Stomach smooth muscle (tissue), 2 donors: Measurements from ENCODE around the gene TCEAL5.
"Not testable (repeated sequence)": the region's sequence is repeated elsewhere in the genome, so short reads cannot be mapped to it uniquely, and the experiment has no call there.

ENCODE experiments used
- H3K27ac ChIP-seq: one replicate; pipeline ENCODE4 v1.7.0; 2013; ENCODE audit warnings: mild to moderate bottlenecking, low read length, inconsistent platforms
- H3K27me3 ChIP-seq, 2 donors: one replicate each; pipeline ENCODE4 v1.7.0; 2013; ENCODE audit warnings: low read length in 2 of 2; ENCODE audit not compliant: insufficient read depth in 2 of 2, control insufficient read depth in 1 of 2
- H3K36me3 ChIP-seq, 2 donors: one replicate each; pipeline ENCODE4 v1.7.0; 2013; ENCODE audit warnings: low read length in 2 of 2; ENCODE audit not compliant: control insufficient read depth in 2 of 2, insufficient read depth in 2 of 2
- H3K4me1 ChIP-seq: one replicate; pipeline ENCODE4 v1.7.0; 2013; ENCODE audit warnings: low read length; ENCODE audit not compliant: control insufficient read depth, insufficient read depth
- H3K4me3 ChIP-seq, 2 donors: one replicate each; pipeline ENCODE4 v1.7.0; 2013; ENCODE audit warnings: low read length in 2 of 2
- H3K9ac ChIP-seq, 2 donors: one replicate each; pipeline ENCODE4 v1.7.0; 2013; ENCODE audit warnings: low read length in 2 of 2, mild to moderate bottlenecking in 1 of 2
- H3K9me3 ChIP-seq, 2 donors: one replicate each; pipeline ENCODE4 v1.7.0; 2013; ENCODE audit warnings: low read length in 2 of 2; ENCODE audit not compliant: control insufficient read depth in 2 of 2
- donor health status: healthy.
- donor health status: Pancreatic carcinoma.

TCEAL5 gene

DNA sequence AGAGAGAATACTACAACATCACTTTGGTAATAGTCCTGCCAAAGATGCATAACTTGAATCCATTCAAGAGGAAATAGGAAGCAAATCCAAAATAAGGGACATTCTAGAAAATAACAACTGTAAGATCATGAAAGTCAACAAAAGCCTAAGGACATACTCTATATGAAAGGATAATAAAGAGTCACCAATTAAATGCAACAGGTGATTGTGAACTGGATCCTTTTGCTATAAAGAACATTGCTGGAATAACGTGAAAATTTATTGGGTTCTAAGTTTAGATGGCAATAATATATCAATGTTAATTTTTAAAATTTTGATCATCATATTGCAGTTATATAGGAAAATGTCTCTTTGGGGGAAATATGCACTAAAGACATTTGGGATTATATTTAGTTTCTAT lies 41.7 kb downstream of the TCEAL5 start:
- H3K27me3 ChIP-seq = peaks cover 0 to 3% of the 10 kb centered on the region in 2 donors
- no peak overlapping the region for H3K4me3 ChIP-seq
- no peaks in the 10 kb centered on the region for H3K4me1 ChIP-seq
- H3K36me3 ChIP-seq = no peaks in the 10 kb centered on the region
- H3K9me3 ChIP-seq = no peaks in the 10 kb centered on the region
- no peak overlapping the region for H3K27ac ChIP-seq
- no peak overlapping the region for H3K9ac ChIP-seq

DNA sequence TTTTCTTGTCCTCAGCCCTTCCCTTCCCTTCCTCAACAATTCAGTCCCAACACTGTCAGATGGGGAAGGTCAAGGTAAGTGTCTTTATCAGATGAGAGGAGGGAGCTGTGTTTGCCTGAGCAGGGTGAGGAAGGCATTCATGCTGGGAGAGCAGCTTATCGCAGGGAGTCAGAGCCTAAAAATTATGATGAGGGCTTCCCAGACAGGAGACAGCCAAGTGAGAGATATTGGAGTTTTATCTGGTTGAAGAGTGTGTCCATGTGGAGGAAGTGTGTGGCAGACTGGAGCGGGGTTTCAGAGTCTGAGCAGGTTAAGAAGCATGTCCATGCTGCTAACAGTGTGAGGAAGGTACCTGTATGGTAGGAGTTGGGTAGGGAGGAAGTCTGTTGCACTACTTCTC lies 43.3 kb downstream of the TCEAL5 start:
- Histone ChIP-seq H3K27me3 (peaks cover 0 to 3% of the 10 kb centered on the region in 2 donors), H3K27ac (no peak overlapping the region), H3K4me3 (no peak overlapping the region), H3K9me3 (no peaks in the 10 kb centered on the region), H3K36me3 (no peaks in the 10 kb centered on the region), H3K9ac (no peak overlapping the region), H3K4me1 (no peaks in the 10 kb centered on the region)

DNA sequence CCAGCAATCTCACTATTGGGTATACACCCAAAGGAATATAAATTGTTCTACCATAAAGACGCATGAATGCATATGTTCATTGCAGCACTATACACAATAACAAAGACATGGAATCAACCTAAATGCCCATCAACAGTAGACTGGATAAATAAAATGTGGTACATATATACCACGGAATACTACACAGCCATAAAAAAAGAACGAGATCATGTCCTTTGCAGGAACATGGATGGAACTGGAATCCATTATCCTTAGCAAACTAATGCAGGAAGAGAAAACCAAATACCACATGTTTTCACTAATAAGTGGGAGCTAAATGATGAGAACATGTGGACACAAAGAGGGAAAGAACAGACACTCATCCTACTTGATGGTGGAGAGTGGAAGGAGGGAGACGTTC lies 50.6 kb downstream of the TCEAL5 start:
- not testable (repeated sequence) for H3K36me3 ChIP-seq, H3K27me3 ChIP-seq, H3K27ac ChIP-seq, H3K4me1 ChIP-seq, H3K4me3 ChIP-seq, H3K9me3 ChIP-seq, H3K9ac ChIP-seq
